GM12891 (cell line): Measurements from ENCODE around the gene SRF.

Experiments used
- POLR2AphosphoS5 ChIP-seq: IDR thresholded peaks from 2 replicates; pipeline ENCODE4 v1.6.1; 2011; ENCODE audit warnings: low read depth, low read length, control low read depth
- TAF1 ChIP-seq: IDR thresholded peaks from 2 replicates; pipeline ENCODE4 v1.6.1; 2011; ENCODE audit warnings: low read depth, low read length, control low read depth

- TF ChIP-seq TAF1 (no peak), POLR2AphosphoS5 (no peak)
Measured at GRCh38 chr6:43222418-43223059, 51.5 kb downstream of the SRF start.
